Psoas muscle (tissue), 8 donors: ENCODE data around the gene GNLY. TPM values are rescaled to one million over a fixed set of nuclear protein-coding genes. Genes with fewer than 3 reads are reported as not detected.
"Not testable (repeated sequence)": the region's sequence is repeated elsewhere in the genome, so short reads cannot be mapped to it uniquely, and the experiment has no call there.

Experiments
- ATAC-seq, 4 donors: fragments of 200-7000 bp; cut with Tn5 transposase; one replicate each; pipeline ENCODE4 v1.9.1; 2020; ENCODE audit warnings: moderate library complexity in 3 of 4, mild to moderate bottlenecking in 2 of 4
- DNase-seq, 2 donors: peaks; one replicate each; pipeline ENCODE4 v3.0.0-alpha.2; 2020
- H3K27ac ChIP-seq: fragments of 200-600 bp; one replicate; pipeline ENCODE4 v1.8.0; 2022
- H3K27me3 ChIP-seq, 3 donors: fragments of 200-600 bp in 1 of 3; one replicate each; pipeline versions ENCODE4 v1.6.1 to v1.8.0; 2013 to 2022; ENCODE audit warnings: low read length in 2 of 3, mild to moderate bottlenecking in 2 of 3, moderate library complexity in 1 of 3; ENCODE audit not compliant: insufficient read depth in 3 of 3
- H3K36me3 ChIP-seq, 2 donors: fragments of 200-600 bp in 1 of 2; one replicate each; pipeline versions ENCODE4 v1.6.1 to v1.8.0; 2013 to 2022; ENCODE audit warnings: low read depth in 1 of 2, mild to moderate bottlenecking in 1 of 2, moderate library complexity in 1 of 2; ENCODE audit not compliant: insufficient read depth in 1 of 2
- H3K4me1 ChIP-seq: fragments of 200-600 bp; one replicate; pipeline ENCODE4 v1.8.0; 2022
- H3K4me3 ChIP-seq: fragments of 200-600 bp; one replicate; pipeline ENCODE4 v1.8.0; 2022; ENCODE audit warnings: mild to moderate bottlenecking
- H3K9me3 ChIP-seq: fragments of 200-600 bp; one replicate; pipeline ENCODE4 v1.8.0; 2022
- WGBS, 3 donors: extraction: QIAGEN DNeasy Blood & Tissue Kit; methylation state at CpG; one replicate each; pipeline versions ENCODE4 v1.1.6 to v1.1.7; 2013; 5-methylcytosine and 5-hydroxymethylcytosine counted together
- intact Hi-C, 2 donors: fragments of 100-400 bp; cut with DNase I; formaldehyde crosslinking; loops; one replicate each; pipeline versions ENCODE4 v1.11.0 to v1.14.2; 2022
- polyA plus RNA-seq, 3 donors: library from polyadenylated mRNA; stranded (reverse); fragments of 200-250 nt; gene quantifications; one replicate each; pipeline ENCODE4 v1.2.3, GENCODE V29; 2013
- total RNA-seq, 4 donors: library from RNA; stranded (reverse); fragmentation: NEBNext Ultra II Directional in 2 of 4; extraction: Animal tissue kit (Norgen Biotek cat#: 25700) in 2 of 4; gene quantifications; one replicate each; pipeline versions ENCODE4 v1.2.1 to v1.2.4, GENCODE V29; 2021 to 2023
- TF ChIP-seq, protein P1 (sequence below): fragments of 200-600 bp; IDR thresholded peaks from one replicate; pipeline ENCODE4 v1.8.0; 2022; ENCODE audit warnings: antibody characterized with exemption
- donor health status: healthy with polysubstance abuse.
- donor health status: DM: no; HTN: no; CAD: no; lungs with moderate emphysema.
- donor health status: Bipolar disorder and iron deficiency.
- donor health status: healthy.
- donor health status: DM: yes; HTN: yes; CAD: no.
- donor health status: DM: no; HTN: no; CAD: no.
- donor health status: DM: no; HTN: no; CAD: no.
- donor health status: DM: yes; HTN: yes; CAD: no.

The GNLY gene
- total and polyA plus RNA-seq, 7 donors: 0.58 to 31.6 (median 8.2) TPM

DNA sequence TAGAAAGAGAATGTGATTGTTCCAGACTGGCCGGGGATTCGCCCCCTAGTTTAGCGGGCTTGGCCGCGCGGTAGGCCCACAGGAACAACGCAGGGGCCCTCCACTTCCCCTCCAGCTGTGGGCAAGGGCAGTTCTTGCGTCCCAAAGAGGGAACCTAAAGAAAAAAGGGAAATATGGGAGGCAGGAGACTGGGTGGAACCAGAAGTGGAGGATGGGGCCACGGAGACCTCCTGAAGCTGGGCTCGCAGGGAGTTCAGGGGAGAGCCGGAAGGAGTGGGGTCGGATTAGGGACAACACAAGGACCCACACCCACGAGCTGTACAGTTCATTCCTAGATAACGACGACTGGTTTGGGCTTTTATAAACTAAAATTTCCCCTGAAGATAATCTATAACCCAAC is 18.2 kb downstream of the GNLY start:
- H3K4me3 ChIP-seq: no peak overlapping the region
- peak overlapping the region; percentile 53 for H3K27ac ChIP-seq
- H3K9me3 ChIP-seq: no peaks in the 10 kb centered on the region
- DNase-seq: no peak
- TF ChIP-seq, protein P1, sequence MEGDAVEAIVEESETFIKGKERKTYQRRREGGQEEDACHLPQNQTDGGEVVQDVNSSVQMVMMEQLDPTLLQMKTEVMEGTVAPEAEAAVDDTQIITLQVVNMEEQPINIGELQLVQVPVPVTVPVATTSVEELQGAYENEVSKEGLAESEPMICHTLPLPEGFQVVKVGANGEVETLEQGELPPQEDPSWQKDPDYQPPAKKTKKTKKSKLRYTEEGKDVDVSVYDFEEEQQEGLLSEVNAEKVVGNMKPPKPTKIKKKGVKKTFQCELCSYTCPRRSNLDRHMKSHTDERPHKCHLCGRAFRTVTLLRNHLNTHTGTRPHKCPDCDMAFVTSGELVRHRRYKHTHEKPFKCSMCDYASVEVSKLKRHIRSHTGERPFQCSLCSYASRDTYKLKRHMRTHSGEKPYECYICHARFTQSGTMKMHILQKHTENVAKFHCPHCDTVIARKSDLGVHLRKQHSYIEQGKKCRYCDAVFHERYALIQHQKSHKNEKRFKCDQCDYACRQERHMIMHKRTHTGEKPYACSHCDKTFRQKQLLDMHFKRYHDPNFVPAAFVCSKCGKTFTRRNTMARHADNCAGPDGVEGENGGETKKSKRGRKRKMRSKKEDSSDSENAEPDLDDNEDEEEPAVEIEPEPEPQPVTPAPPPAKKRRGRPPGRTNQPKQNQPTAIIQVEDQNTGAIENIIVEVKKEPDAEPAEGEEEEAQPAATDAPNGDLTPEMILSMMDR: no peak
- ATAC-seq: no peak
- peaks cover 49% of the 10 kb centered on the region for H3K4me1 ChIP-seq
- no peaks in the 10 kb centered on the region for H3K27me3 ChIP-seq
- 70 to 86% (median 79%) methylated on average over 15 of the region's 15 CpGs for WGBS, 3 donors
- intact Hi-C loops: loop anchor here in 1 of 2 donors (5.0 kb wide), 1 partner anchor 70 kb away; no protein-coding TSS in a partner anchor
- H3K36me3 ChIP-seq: no peaks in the 10 kb centered on the region

DNA sequence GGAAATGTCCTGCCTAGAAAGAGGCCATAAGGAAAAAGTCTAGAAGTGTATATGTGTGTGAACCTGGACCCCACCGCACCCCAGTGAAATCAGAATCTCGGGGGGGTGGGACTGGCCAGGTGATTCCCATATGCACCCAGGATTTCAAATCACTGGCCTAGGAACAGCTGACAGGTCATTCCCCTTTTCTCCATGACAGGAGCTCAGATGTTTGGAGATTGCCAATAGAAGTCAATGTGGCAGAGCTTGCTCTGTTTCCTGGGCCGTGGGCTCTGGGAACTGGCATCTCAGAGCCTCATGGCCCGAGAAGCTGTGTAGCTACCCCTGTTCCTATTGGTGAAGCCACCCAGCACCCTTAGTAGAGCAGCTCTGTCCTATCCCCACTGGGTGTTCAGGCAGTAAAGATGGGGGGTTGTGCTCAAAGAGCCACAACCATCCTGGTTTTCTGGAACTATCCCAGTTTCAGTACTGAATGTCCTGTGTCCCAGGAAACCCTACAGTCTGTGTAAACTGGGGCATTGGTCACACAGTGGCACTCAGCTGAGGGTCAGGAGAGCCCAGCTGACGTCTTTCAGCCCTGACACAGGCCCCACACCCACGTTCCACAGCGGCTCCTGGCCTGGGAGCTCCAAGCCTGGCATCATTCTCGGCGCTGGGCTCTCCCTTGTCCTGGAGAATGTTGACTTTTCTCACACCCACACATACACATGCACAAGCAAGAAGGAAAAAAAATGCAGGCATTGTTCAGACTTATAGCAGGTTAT is 18.9 kb downstream of the GNLY start:
- H3K4me1 ChIP-seq: peaks cover 42% of the 10 kb centered on the region
- H3K27me3 ChIP-seq: no peaks in the 10 kb centered on the region
- H3K4me3 ChIP-seq: no peak overlapping the region
- H3K9me3 ChIP-seq: no peaks in the 10 kb centered on the region
- DNase-seq (peak; percentile 69 to 85), ATAC-seq (peak; percentile 51 to 90 (median 86))
- H3K36me3 ChIP-seq: no peaks in the 10 kb centered on the region
- peak overlapping the region; percentile 53 for H3K27ac ChIP-seq
- intact Hi-C loops: loop anchor here in 1 of 2 donors (5.0 kb wide), 1 partner anchor 71 kb away; no protein-coding TSS in a partner anchor
- 52 to 58% (median 53%) methylated on average over 9 of the region's 9 CpGs for WGBS, 3 donors
- TF ChIP-seq, protein P1: no peak

DNA sequence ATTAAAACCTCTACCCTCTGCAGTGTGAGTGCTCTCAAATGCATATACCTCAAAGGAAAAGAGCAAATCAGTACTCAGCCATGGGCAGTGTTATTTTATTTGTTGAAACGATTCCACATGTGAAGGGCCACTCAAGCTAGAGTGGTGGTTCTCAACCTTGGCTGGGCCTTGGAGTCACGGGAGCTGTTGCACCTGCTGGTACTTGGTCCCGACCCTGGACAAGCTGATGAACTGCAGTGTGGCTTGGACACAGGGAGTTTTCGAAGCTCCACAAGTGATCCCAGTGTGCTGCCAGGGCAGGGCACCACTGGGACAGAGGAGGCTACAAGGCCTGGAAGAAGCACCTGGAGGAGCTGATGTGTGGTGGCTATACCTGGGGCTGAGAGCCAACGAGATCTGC is 19.7 kb downstream of the GNLY start:
- whole genome bisulfite sequencing, 3 donors: 71 to 88% (median 83%) methylated on average over 5 of the region's 5 CpGs
- TF ChIP-seq, protein P1: no peak
- Histone ChIP-seq H3K9me3 (no peaks in the 10 kb centered on the region), H3K4me1 (peaks cover 34% of the 10 kb centered on the region), H3K36me3 (no peaks in the 10 kb centered on the region), H3K27ac (no peak overlapping the region), H3K4me3 (no peak overlapping the region), H3K27me3 (no peaks in the 10 kb centered on the region)
- intact Hi-C loops: loop anchor here in 1 of 2 donors (5.0 kb wide), 1 partner anchor 72 kb away; no protein-coding TSS in a partner anchor
- peak in 1 of 2 donors; percentile 31 for DNase-seq
- peak in 2 of 4 donors; percentile 22 to 24 for ATAC-seq

DNA sequence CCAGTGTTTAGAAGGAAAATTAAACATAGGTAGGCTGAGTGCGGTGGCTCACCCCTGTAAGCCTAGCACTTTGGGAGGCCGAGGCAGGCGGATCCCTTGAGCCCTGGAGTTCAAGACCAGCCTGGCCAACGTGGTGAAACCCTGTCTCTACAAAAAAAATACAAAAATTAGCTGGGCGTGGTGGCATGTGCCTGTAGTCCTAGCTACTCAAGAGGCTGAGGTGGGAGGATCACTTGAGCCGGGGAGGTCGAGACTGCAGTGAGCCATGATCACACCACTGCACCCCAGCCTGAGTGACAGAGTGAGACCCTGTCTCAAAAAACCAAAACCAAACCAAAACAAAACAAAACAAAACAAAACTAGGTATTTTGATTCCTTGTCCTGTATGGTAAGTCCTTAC is 20.3 kb downstream of the GNLY start:
- DNase-seq: peak in 1 of 2 donors; percentile 6
- not testable (repeated sequence) for H3K27me3 ChIP-seq, ATAC-seq, H3K9me3 ChIP-seq, H3K27ac ChIP-seq, H3K4me3 ChIP-seq, H3K36me3 ChIP-seq
- intact Hi-C loops: loop anchor here in 1 of 2 donors (5.0 kb wide), 1 partner anchor 72 kb away; no protein-coding TSS in a partner anchor
- WGBS, 3 donors: 92 to 97% (median 92%) methylated on average over 7 of the region's 7 CpGs
- H3K4me1 ChIP-seq: peaks cover 34% of the 10 kb centered on the region

DNA sequence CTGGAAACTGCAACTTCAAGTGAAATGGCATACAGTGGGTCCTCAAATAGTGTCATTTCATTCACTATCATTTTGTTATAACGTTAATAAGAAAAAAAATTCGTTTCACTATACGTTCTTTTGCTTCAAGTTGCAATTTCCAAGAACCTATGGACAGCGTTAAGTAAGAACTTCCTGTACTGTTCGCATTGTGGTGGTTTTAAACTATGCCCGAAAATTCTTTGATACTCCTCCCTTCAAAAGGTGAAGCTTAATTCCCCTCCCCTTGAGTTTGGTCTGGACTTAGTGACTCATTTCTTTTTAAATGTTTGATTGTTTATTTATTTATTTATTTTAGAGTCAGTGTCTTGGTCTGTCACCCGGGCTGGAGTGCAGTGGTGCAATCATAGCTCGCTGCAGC is 20.7 kb downstream of the GNLY start:
- Histone ChIP-seq H3K27me3 (no peaks in the 10 kb centered on the region), H3K4me3 (no peak overlapping the region), H3K27ac (no peak overlapping the region), H3K4me1 (peaks cover 34% of the 10 kb centered on the region), H3K36me3 (no peaks in the 10 kb centered on the region), H3K9me3 (no peaks in the 10 kb centered on the region)
- WGBS, 3 donors: 87 to 91% (median 88%) methylated on average over 8 of the region's 8 CpGs
- DNase-seq (no peak), ATAC-seq (no peak)
- intact Hi-C loops: loop anchor here in 1 of 2 donors (5.0 kb wide), 1 partner anchor 73 kb away; no protein-coding TSS in a partner anchor
- TF ChIP-seq, protein P1: no peak
